Stimulated activated CD4-positive, alpha-beta T cell treated with anti-CD3 and anti-CD28 coated beads, Interleukin-4, amount 100 ng/mL, for 1 hour (primary cell): ENCODE results near the gene TAS2R40.
A peak's percentile ranks its signal among the peaks of the same experiment; 100 is the strongest.

Source experiments
- DNase-seq: peaks from one replicate; pipeline ENCODE4 v3.0.0-alpha.2; 2020

The TAS2R40 gene

DNA sequence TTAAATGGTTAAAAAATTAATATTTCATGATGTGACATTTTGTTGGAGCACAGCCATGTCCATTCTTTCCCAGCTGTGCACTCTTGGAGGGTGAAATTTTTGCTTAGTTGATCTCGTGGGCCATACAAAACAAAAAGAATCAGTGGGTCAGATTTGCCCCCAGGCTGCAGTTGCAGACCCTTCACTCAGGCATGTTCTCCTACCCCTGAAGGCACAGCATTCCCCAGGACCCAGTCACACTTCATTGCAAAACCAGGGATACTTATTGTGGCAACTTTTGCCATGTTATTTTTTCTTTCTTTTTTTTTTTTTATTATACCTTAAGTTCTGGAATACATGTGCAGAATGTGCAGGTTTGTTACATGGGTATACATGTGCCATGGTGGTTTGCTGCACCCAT lies 6.0 kb downstream of the TAS2R40 start:
- DNase-seq, result no peak

DNA sequence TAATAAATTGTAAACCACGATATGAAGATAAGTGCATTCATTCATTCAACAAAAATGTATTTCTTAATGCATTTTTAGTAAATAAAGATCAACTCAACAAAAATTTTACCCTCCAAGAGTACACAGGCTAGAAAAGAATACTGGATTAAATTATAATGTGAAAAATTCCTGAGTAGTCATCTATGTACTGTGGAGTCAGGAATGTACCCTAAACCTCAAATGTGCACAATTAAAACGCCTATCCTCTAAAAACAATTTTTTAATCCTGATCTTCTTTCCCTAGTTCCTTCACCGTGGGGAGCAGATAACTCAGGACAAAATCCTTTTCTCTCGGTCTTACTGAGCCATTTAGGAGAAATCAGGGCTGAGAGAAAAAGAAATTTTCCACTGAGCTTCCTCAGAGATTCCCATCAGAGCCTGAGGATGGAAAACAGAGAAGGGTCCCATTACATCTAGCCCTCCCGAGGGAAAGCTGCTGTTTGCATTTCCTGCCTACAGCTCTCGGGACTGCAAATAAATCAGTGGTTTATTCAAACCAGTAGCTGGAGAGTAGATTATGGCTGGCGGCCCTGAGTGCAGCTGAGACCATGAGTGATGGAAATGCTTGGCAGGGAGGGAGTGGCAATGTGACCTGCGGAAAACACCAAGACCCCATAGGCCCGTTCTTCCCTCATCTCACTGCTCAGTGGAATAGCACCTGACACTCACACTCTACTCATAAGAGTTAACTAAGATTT lies 7.4 kb downstream of the TAS2R40 start:
- no peak for DNase-seq

DNA sequence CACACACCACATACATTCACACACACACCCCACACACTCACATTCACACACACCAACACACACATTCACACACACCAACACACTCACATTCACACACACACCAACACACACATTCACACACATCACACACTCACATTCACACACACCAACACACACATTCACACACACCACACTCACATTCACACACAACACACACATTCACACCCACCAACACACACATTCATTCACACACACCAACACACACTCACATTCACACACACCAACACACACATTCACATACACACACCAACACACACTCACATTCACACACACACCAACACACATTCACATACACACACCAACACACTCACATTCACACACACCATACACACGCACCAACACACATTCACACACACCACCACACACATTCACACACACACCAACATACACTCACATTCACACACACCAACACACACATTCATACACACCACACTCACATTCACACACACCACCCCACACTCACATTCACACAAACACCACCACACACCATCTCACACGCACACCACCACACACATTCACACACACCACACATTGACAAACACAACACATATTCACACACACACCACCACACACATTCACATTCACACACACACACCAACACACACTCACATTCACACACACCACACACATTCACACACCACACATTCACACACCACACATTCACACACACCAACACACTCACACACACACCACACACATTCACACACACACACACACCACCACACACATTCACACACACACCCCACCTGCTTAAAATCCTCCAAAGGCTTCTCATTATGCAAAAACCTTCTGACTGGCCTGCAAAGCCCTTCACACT lies 9.0 kb downstream of the TAS2R40 start:
- DNase-seq, result no peak

GRCh38 chr7:143233816-143234532 lies 12.1 kb downstream of the TAS2R40 start:
- no peak for DNase-seq

- no peak for DNase-seq
Observed at GRCh38 chr7:143234533-143234875, 12.7 kb downstream of the TAS2R40 start.

- no peak for DNase-seq
Observed at GRCh38 chr7:143235561-143235960, 13.7 kb downstream of the TAS2R40 start.

- DNase-seq, result no peak
Observed at GRCh38 chr7:143236408-143236990, 14.7 kb downstream of the TAS2R40 start.

GRCh38 chr7:143237366-143237765 lies 15.5 kb downstream of the TAS2R40 start:
- DNase-seq, result no peak

DNA sequence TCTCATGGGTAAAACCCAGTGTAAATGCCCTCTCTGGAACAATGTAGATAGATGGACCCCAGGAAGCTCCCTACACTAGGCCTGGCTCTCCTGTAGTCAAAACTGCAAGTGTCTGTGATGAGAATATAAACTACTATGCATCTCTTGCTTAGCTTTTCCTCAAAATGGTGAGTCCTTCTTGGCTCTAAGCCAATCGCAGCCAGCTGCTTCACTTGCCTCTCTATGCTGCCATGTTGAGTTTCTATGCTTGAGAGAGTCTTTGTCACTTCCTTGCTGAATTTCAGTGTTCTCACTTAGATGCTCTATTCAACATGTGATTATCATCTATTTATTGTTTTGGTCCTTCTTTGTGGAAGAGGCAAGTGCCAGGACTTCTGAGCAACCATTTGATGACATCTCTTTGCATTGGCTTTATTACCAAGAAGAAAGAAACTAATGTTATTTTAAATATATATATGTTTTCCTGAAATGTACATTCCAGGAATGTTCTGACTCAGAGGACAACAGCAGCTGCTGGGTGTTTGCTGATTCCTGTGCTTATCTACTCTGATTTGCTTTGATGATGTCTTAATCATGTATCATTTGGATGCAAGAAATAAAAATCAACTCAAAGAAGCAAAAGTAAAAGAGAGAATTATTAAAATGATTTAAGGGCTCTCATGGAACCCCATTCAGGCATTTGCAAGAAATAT lies 16.6 kb downstream of the TAS2R40 start:
- DNase-seq, result no peak

- DNase-seq, result no peak
Observed at GRCh38 chr7:143239813-143240212, 18.0 kb downstream of the TAS2R40 start.

DNA sequence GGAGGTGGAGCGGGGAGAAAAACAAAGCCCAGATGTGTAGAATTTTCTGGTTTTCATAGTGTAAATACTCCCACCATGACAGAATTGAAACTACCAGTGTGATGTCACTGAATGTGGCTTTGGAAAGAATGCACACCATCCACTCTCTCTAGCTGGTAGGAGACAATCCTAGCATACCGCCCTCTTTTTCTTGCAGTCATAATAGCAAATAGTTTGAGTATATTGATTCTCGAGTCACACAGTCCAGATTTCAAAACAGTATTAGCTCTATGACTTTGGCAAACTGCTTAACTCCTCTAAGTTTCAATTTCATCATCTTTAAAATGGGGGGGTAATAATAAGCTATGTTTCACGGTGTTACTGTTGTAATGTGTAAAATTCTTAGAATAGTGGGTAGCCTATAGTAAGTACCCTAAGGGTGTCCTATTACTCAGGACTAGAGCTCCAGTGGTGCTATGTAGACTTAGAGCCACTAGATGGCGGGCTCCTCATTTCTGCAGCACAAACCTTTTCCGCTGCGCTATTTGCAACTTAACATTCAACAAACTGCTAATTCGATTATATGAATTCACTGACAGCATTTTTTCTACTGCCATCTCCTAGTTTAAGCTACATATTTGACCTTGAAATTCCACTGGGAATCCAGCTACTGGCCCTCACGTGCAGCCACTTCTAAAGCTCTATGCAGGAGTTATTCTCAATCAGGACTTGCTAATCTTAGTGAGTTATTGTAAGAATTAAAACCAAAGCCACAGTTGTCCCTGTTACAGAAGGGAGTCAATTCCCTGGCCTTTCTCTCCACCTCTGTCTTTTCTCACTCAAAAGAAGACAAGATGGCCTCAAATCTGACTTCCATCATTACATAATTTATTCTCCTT lies 18.7 kb downstream of the TAS2R40 start:
- peak; percentile 61 for DNase-seq

DNA sequence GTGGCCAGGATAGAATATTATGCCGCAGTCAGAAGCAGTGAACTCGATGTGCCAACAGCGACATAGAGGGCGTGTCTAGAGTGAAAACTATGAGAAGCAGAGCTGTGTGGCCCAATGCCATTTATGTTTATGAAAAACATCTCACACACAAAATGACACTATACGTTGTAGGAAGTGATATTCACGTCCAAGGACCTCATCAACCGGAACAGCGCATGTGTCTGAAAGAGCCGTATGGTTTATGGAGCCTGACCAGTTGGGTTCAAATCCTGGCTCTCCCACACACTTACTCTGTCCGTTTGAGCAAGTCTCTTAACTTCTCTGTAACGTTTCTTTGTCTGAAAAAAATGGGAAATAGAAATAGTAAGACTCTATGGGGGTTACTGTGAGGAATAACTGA lies 20.5 kb downstream of the TAS2R40 start:
- DNase-seq, result no peak

DNA sequence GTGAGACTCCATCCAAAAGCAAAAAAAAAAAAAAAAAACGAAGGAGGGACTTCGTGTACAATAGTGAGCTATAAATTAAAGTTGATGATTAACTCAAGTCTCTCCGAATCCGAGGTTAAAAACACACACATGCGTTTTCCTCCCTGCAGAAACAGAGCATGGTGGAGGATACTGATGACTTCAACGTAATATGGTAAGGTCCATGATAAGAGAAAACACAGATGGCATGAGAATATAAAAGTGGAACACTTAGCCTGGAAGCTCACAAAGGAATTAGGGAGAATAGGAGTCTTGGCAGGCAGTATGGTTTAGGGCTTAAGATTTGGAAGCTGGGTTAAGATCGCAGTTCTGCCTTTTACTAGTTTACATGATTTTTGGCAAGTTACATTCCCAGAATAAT lies 21.3 kb downstream of the TAS2R40 start:
- no peak for DNase-seq

DNA sequence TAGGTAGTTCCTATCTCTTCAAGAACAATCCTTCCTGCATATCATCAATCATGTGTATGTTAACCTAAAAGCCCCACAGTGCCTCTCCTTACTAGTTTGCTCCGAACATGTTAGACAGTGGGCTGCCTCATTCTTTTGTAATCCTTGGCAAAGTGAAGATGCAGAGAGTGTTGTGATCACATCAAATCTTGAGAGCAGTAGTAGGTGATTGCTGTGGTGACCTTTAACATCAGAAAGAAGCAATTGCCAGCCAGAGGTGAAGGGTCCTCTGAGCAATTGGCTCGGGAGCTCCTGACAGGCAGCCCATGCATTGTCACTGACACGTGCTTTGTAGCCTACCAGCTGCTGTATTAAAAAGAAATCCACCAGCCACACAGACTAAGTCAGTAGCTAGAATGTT lies 21.8 kb downstream of the TAS2R40 start:
- DNase-seq, result no peak

DNA sequence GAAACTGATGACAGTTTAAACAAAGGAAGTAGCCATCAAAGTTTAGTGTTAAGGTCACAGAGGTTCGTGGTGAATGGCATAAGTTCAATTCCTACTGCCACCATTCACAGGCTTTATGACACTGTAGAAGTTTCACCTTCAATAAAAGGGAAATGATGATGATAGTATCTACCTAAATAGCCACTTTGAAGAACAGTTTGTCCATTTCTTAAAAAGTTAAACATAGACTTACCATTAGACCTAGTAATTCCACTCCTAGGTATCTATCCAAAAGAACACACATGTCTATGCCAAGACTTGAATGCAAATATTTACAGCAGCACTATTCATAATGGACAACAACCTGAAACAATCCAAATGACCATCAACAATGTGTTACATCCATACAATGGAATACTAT lies 22.5 kb downstream of the TAS2R40 start:
- no peak for DNase-seq

DNA sequence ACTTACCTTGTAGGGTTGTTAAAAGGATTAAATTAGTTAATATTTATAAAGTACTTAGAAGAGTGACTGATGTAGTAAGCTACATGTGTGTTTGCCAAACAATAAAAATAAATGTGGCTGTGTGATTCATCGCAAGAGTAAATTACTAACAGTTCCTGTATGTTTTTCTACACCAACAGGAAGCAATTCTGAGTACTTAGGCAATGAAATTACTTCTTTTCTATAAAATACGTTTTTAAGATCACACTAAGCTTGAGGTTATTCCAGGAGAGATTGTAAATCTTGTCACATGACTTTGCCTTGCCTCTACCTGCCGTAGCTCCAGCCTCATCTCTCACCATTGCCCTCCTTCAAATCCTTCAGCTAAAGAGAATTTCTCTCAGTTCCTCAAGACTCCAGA lies 23.3 kb downstream of the TAS2R40 start:
- DNase-seq, result no peak

- DNase-seq, result no peak
Observed at GRCh38 chr7:143247372-143247771, 25.5 kb downstream of the TAS2R40 start.

- no peak for DNase-seq
Observed at GRCh38 chr7:143248761-143249354, 27.0 kb downstream of the TAS2R40 start.

GRCh38 chr7:143250199-143250598 lies 28.4 kb downstream of the TAS2R40 start:
- no peak for DNase-seq

DNA sequence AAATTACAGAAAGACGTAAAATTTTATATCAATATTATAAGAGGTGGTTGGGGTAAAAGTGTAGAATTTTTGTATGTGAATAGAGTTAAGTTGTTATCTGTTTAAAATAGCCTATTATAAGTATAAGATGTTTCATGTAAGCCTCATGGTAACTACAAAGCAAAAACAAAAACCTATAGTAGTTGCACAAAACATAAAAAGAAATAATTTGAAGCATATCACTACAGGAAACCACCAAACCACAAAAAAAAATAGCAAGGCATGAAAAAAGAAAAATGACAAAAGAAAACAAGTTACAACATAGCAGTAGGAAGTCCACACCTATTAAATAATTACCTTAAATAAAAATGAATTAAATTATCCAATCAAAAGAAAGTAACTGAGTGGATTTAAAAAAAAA lies 29.0 kb downstream of the TAS2R40 start:
- no peak for DNase-seq

DNA sequence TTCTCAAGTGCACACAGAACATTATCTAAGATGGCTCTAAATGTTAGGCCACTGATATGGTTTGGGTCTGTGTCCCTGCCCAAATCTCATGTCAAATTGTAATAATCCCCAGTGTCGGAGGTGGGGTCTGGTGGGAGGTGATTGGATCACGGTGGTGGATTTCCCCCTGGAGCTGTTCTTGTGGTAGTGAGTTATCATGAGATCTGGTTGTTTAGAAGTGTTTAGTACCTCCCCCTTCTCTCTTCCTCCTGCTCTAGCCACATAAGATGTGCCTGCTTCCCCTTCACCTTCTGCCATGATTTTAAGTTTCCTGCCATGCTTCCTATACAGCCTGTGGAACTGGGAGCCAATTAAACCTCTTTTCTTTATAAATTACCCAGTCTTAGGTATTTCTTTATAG lies 30.2 kb downstream of the TAS2R40 start:
- DNase-seq, result no peak
